Esophagus squamous epithelium (tissue), 5 donors: ENCODE results near the gene TSSK2. TPM values are rescaled to one million over a fixed set of nuclear protein-coding genes. Genes with fewer than 3 reads are reported as not detected.
"Not testable (repeated sequence)": the region's sequence is repeated elsewhere in the genome, so short reads cannot be mapped to it uniquely, and the experiment has no call there.

Experiments used
- DNase-seq: peaks from one replicate; lab custom pipeline; 2025; lab: John Stamatoyannopoulos, UW
- H3K27ac ChIP-seq, 4 donors: fragments of 200-600 bp; sonication (generic); one replicate each; pipeline ENCODE4 v1.5.1; 2016 to 2019; ENCODE audit warnings: mild to moderate bottlenecking in 1 of 4
- H3K27me3 ChIP-seq, 4 donors: fragments of 200-600 bp; sonication (generic); 1 replicate in 3 of 4; 2 replicates in 1 of 4; pipeline versions ENCODE4 v1.5.1 to v1.6.0; 2017 to 2021; ENCODE audit warnings: antibody characterized with exemption in 1 of 4
- H3K36me3 ChIP-seq, 3 donors: fragments of 200-600 bp; sonication (generic); one replicate each; pipeline ENCODE4 v1.5.1; 2016 to 2019
- H3K4me1 ChIP-seq, 3 donors: fragments of 200-600 bp; sonication (generic); one replicate each; pipeline ENCODE4 v1.5.1; 2017 to 2019
- H3K4me3 ChIP-seq, 4 donors: fragments of 200-600 bp; sonication (generic); 1 replicate in 3 of 4; 2 replicates in 1 of 4; pipeline ENCODE4 v1.5.1; 2016 to 2019; ENCODE audit warnings: mild to moderate bottlenecking in 2 of 4, moderate library complexity in 1 of 4
- H3K9me3 ChIP-seq, 3 donors: fragments of 200-600 bp; sonication (generic); one replicate each; pipeline ENCODE4 v1.5.1; 2016 to 2019
- CTCF ChIP-seq, 6 experiments: fragments of 450-650 bp in 4 of 6; fragments of 200-600 bp in 2 of 6; sonication (generic) in 2 of 6; IDR thresholded peaks; one replicate each; pipeline ENCODE4 v1.5.1; 2016 to 2019; ENCODE audit warnings: antibody characterized with exemption in 6 of 6, mild to moderate bottlenecking in 4 of 6, moderate library complexity in 4 of 6
- POLR2A ChIP-seq, 4 donors: fragments of 450-650 bp; IDR thresholded peaks; one replicate each; pipeline ENCODE4 v1.6.1; 2017; ENCODE audit warnings: antibody characterized with exemption in 4 of 4, mild to moderate bottlenecking in 4 of 4, moderate library complexity in 3 of 4
- WGBS, 2 donors: methylation state at CpG; one replicate each; pipeline ENCODE4 v1.1.5; 2018; 5-methylcytosine and 5-hydroxymethylcytosine counted together
- intact Hi-C: fragments of 100-400 bp; cut with DNase I; formaldehyde crosslinking; loops from one replicate; pipeline ENCODE4 v1.15.0; 2022
- total RNA-seq, 4 donors: library from RNA; depleted of rRNA; stranded (reverse); fragments of >200 nt; gene quantifications; one replicate each; pipeline ENCODE4 v1.1.0, GENCODE V29; 2016
- donor health status: DM: yes; HTN: yes; CAD: no.

TSSK2 gene
- total RNA-seq, result under 1 TPM in 1 of 4 donors, not detected in 3; 0.18 TPM

- intact Hi-C loops, result no loop called here
- no peak for TF ChIP-seq CTCF (IDR thresholded peaks at IDR 0.05)
- TF ChIP-seq POLR2A (IDR thresholded peaks at IDR 0.05), result no peak
- Histone ChIP-seq H3K27ac (peak within 1 kb of the TSS; percentile 74 to 89 (median 80)), H3K9me3 (no peaks in the 10 kb centered on the region), H3K36me3 (peaks cover 23 to 48% (median 28%) of the 10 kb centered on the region in 3 donors), H3K27me3 (no peaks in the 10 kb centered on the region), H3K4me1 (peaks cover 19 to 51% (median 22%) of the 10 kb centered on the region in 3 donors), H3K4me3 (no peak within 1 kb of the TSS)
- DNase-seq, result no peak
- WGBS, 2 donors, result 86 to 90% methylated on average over 5 to 17 of the region's 27 CpGs
These were observed at the start of gene TSSK2 for GRCh38 chr22:19130959-19131684. Gene TSSK2, plus strand, starts transcription at chr22:19131308. Its CDS starts 92 bp downstream, at chr22:19131400.

- intact Hi-C loops, result no loop called here
- Histone ChIP-seq H3K36me3 (peaks cover 0 to 54% (median 10%) of the 10 kb centered on the region in 3 donors), H3K9me3 (no peaks in the 10 kb centered on the region), H3K27me3 (no peaks in the 10 kb centered on the region), H3K4me3 (no peak overlapping the region), H3K27ac (no peak overlapping the region), H3K4me1 (peaks cover 9 to 18% (median 12%) of the 10 kb centered on the region in 3 donors)
- DNase-seq, result no peak
- WGBS, 2 donors, result 86% methylated on average over 3 of the region's 3 CpGs
- TF ChIP-seq POLR2A (IDR thresholded peaks at IDR 0.05), result no peak
These were observed 49.8 kb upstream of the TSSK2 start for GRCh38 chr22:19081351-19081750.

- WGBS, 2 donors, result 64 to 68% methylated on average over 3 of the region's 3 CpGs
- peaks cover 0 to 61% (median 10%) of the 10 kb centered on the region in 3 donors for H3K36me3 ChIP-seq
- H3K27ac ChIP-seq, result no peak overlapping the region
- H3K4me3 ChIP-seq, result no peak overlapping the region
- TF ChIP-seq CTCF (IDR thresholded peaks at IDR 0.05), result no peak
- TF ChIP-seq POLR2A (IDR thresholded peaks at IDR 0.05), result no peak
- intact Hi-C loops, result no loop called here
- H3K4me1 ChIP-seq, result peaks cover 13 to 25% (median 16%) of the 10 kb centered on the region in 3 donors
- no peaks in the 10 kb centered on the region for H3K9me3 ChIP-seq
- no peak for DNase-seq
- no peaks in the 10 kb centered on the region for H3K27me3 ChIP-seq
These were observed 49.0 kb upstream of the TSSK2 start for GRCh38 chr22:19082101-19082500.

GRCh38 chr22:19082793-19083192 is 48.3 kb upstream of the TSSK2 start:
- Histone ChIP-seq H3K4me3 (no peak overlapping the region), H3K36me3 (peaks cover 0 to 68% (median 10%) of the 10 kb centered on the region in 3 donors), H3K27ac (no peak overlapping the region), H3K27me3 (no peaks in the 10 kb centered on the region), H3K4me1 (peaks cover 13 to 28% (median 16%) of the 10 kb centered on the region in 3 donors), H3K9me3 (no peaks in the 10 kb centered on the region)
- WGBS, 2 donors, result 64 to 79% methylated on average over 9 to 13 of the region's 13 CpGs
- TF ChIP-seq POLR2A (IDR thresholded peaks at IDR 0.05) (no peak), CTCF (IDR thresholded peaks at IDR 0.05) (no peak)
- intact Hi-C loops, result no loop called here
- no peak for DNase-seq

- H3K27ac ChIP-seq, H3K9me3 ChIP-seq, intact Hi-C loops, H3K4me3 ChIP-seq, DNase-seq, H3K27me3 ChIP-seq: not testable (repeated sequence)
- WGBS, 2 donors, result 70% methylated on average over 2 of the region's 30 CpGs; no CpG with 5 or more reads in 1 of the 2 donors
- peaks cover 13 to 33% (median 16%) of the 10 kb centered on the region in 3 donors for H3K4me1 ChIP-seq
- H3K36me3 ChIP-seq, result peaks cover 9 to 82% (median 10%) of the 10 kb centered on the region in 3 donors
These were observed 47.0 kb upstream of the TSSK2 start for GRCh38 chr22:19084126-19084525.

GRCh38 chr22:19084586-19084985 is 46.5 kb upstream of the TSSK2 start:
- H3K4me3 ChIP-seq, intact Hi-C loops, H3K27me3 ChIP-seq, DNase-seq, H3K9me3 ChIP-seq, H3K27ac ChIP-seq: not testable (repeated sequence)
- Histone ChIP-seq H3K36me3 (peaks cover 9 to 85% (median 11%) of the 10 kb centered on the region in 3 donors), H3K4me1 (peaks cover 13 to 33% (median 16%) of the 10 kb centered on the region in 3 donors)
- no CpG with 5 or more reads among the region's 32 CpGs for WGBS, 2 donors
